Measurements from ENCODE around the gene NFILZ. TPM values are rescaled to one million over a fixed set of nuclear protein-coding genes. Genes with fewer than 3 reads are reported as not detected.

NFILZ gene
- total RNA-seq, 1 experiment from 2014 or later = not detected

DNA sequence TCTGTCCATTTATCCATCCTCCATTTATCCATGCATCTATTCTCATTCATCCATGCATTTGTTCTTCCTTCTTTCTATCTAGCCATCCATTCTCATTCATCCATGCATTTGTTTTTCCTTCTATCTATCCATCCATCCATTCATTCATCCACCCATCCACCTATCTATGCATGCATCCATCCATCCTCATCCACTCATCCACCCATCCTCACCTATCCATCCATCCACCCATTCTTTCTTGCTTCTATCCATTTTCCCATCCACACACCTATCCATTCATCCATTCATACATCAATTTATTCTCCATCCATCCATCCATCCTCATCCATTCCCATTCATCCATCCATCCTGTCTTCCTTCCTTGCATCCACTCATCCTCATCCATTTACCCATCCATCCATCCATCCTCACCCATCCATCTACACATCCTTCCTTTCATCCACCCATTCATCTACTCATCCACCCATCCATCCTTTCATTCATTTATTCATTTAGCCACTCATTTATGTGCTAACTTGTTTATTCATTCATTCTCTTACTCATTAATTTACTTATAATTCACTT lies 47.9 kb downstream of the NFILZ start:
- Histone ChIP-seq H3K4me3 (ENCODE audit: insufficient read depth, low read depth, low read length) (no peak overlapping the region), H3K36me3 (replicated peaks; ENCODE audit: control insufficient read depth, insufficient read depth, low read length) (no peaks in the 10 kb centered on the region), H3K27me3 (ENCODE audit: control insufficient read depth, insufficient read depth, low read length) (no peaks in the 10 kb centered on the region)
- no peak for DNase-seq

Other genes starting within 250 kb of the NFILZ start
- gene RAB11B, start 240.3 kb upstream of the NFILZ start, total RNA-seq (2014; rRNA removed; shearing (Covaris generic)) = 16.9 and 31.4 TPM in 2 replicates
- gene MARCHF2, start 217.3 kb upstream of the NFILZ start, total RNA-seq (2014; rRNA removed; shearing (Covaris generic)) = 44.4 and 47.8 TPM in 2 replicates
- 114 and 155 TPM in 2 replicates for gene HNRNPM, start 185.7 kb upstream of the NFILZ start, total RNA-seq (2014; rRNA removed; shearing (Covaris generic))
- gene PRAM1, start 128.0 kb upstream of the NFILZ start, total RNA-seq (2014; rRNA removed; shearing (Covaris generic)) = 0.07 TPM in 2 replicates
- gene ZNF414, start 116.5 kb upstream of the NFILZ start, total RNA-seq (2014; rRNA removed; shearing (Covaris generic)) = 7.6 and 13.1 TPM in 2 replicates
- 3.0 and 4.5 TPM in 2 replicates for gene MYO1F, start 53.2 kb upstream of the NFILZ start, total RNA-seq (2014; rRNA removed; shearing (Covaris generic))
- gene ADAMTS10, start 19.9 kb upstream of the NFILZ start, total RNA-seq (2014; rRNA removed; shearing (Covaris generic)) = 23.2 and 32.9 TPM in 2 replicates
- gene ACTL9, start 68.2 kb downstream of the NFILZ start, total RNA-seq (2014; rRNA removed; shearing (Covaris generic)) = not detected in 2 replicates
- not detected in 2 replicates for gene OR2Z1, start 91.0 kb downstream of the NFILZ start, total RNA-seq (2014; rRNA removed; shearing (Covaris generic))
- 12.8 and 16.9 TPM in 2 replicates for gene ZNF558, start 201.7 kb downstream of the NFILZ start, total RNA-seq (2014; rRNA removed; shearing (Covaris generic))
- not detected in 2 replicates for gene MBD3L1, start 201.7 kb downstream of the NFILZ start, total RNA-seq (2014; rRNA removed; shearing (Covaris generic))